Bone marrow (tissue), 2 donors: Measurements from ENCODE around the gene DUSP8.
"Not testable (repeated sequence)": the region's sequence is repeated elsewhere in the genome, so short reads cannot be mapped to it uniquely, and the experiment has no call there.

Experiments
- DNase-seq, 2 donors: peaks; one replicate each; lab custom pipeline; 2025; lab: John Stamatoyannopoulos, UW

Gene DUSP8

GRCh38 chr11:1513326-1514296 lies 58.5 kb downstream of the DUSP8 start:
- DNase-seq: no peak

GRCh38 chr11:1512531-1513258 lies 59.4 kb downstream of the DUSP8 start:
- DNase-seq: not testable (repeated sequence)

GRCh38 chr11:1511937-1512496 lies 60.1 kb downstream of the DUSP8 start:
- DNase-seq: no peak

GRCh38 chr11:1510928-1511327 lies 61.1 kb downstream of the DUSP8 start:
- DNase-seq: no peak

- not testable (repeated sequence) for DNase-seq
Observed at GRCh38 chr11:1510351-1510750, 61.7 kb downstream of the DUSP8 start.

GRCh38 chr11:1509626-1510255 lies 62.3 kb downstream of the DUSP8 start:
- DNase-seq: no peak

- DNase-seq: no peak
Observed at GRCh38 chr11:1508986-1509385, 63.1 kb downstream of the DUSP8 start.

GRCh38 chr11:1508491-1508891 lies 63.6 kb downstream of the DUSP8 start:
- DNase-seq: no peak

GRCh38 chr11:1507381-1508140 lies 64.5 kb downstream of the DUSP8 start:
- DNase-seq: no peak

- DNase-seq: no peak
Observed at GRCh38 chr11:1506981-1507380, 65.1 kb downstream of the DUSP8 start.

GRCh38 chr11:1505480-1505879 lies 66.6 kb downstream of the DUSP8 start:
- DNase-seq: no peak

- no peak for DNase-seq
Observed at GRCh38 chr11:1504581-1505290, 67.3 kb downstream of the DUSP8 start.

- DNase-seq: no peak
Observed at GRCh38 chr11:1504138-1504537, 67.9 kb downstream of the DUSP8 start.
